Endothelial cell of umbilical vein (primary cell): ENCODE measurements around the gene KLHDC4.

Experiments
- EZH2 ChIP-seq: IDR thresholded peaks from 2 replicates; pipeline ENCODE4 v1.6.1; 2012; ENCODE audit warnings: borderline replicate concordance, low read depth, mild to moderate bottlenecking, moderate library complexity, low read length, inconsistent platforms; ENCODE audit not compliant: severe bottlenecking
- JUN ChIP-seq: IDR thresholded peaks from 2 replicates; pipeline ENCODE4 v1.6.1; 2011; ENCODE audit warnings: borderline replicate concordance, low read depth; ENCODE audit not compliant: insufficient read length, insufficient read depth
- POLR2A ChIP-seq: IDR thresholded peaks from 2 replicates; pipeline ENCODE4 v1.6.1; 2012; ENCODE audit warnings: low read depth, mild to moderate bottlenecking, control low read depth, low read length
- POLR2AphosphoS5 ChIP-seq: IDR thresholded peaks from 2 replicates; pipeline ENCODE4 v1.6.1; 2012; ENCODE audit warnings: low read depth, mild to moderate bottlenecking, control low read depth, low read length, moderate library complexity; ENCODE audit not compliant: insufficient read depth
- TF ChIP-seq, protein P1 (sequence below), 2 donors: IDR thresholded peaks; 1 replicate in 1 of 2; 2 replicates in 1 of 2; pipeline ENCODE4 v1.5.1; 2011; ENCODE audit warnings: low read length in 2 of 2, mild to moderate bottlenecking in 2 of 2, moderate library complexity in 2 of 2, control low read depth in 1 of 2, inconsistent platforms in 1 of 2, low read depth in 1 of 2; ENCODE audit not compliant: insufficient read depth in 1 of 2; ENCODE audit errors: extremely low read depth in 1 of 2

DNA sequence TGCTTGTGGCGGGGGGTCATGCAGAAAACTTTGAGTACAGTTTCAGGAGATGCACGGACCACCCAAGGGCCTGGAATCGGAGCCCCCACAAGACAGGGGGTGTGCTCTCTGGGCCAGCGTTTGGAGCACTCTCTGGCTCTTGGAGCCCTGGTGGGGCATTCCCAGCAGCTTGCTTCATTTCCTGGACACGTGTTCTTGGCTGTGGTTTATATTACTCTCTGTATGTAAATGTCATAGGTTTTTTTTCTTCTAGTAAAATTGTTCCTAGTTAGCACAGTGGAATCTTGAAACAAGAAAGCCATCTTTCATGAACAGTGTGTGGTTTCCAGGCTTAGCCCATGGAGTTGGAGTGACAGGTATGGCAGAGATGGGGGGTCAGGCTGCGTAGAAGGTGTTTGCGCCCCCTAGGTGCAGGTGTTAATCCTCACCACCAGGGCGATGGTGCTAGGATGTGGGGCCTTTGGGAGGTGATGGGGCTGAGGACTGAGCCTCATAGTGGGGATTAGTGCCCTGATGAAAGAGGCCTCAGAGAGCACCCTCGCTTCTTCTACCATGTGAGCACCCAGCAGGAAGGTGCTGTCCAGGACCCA is 83.7 kb downstream of the KLHDC4 start:
- TF ChIP-seq, protein P1, sequence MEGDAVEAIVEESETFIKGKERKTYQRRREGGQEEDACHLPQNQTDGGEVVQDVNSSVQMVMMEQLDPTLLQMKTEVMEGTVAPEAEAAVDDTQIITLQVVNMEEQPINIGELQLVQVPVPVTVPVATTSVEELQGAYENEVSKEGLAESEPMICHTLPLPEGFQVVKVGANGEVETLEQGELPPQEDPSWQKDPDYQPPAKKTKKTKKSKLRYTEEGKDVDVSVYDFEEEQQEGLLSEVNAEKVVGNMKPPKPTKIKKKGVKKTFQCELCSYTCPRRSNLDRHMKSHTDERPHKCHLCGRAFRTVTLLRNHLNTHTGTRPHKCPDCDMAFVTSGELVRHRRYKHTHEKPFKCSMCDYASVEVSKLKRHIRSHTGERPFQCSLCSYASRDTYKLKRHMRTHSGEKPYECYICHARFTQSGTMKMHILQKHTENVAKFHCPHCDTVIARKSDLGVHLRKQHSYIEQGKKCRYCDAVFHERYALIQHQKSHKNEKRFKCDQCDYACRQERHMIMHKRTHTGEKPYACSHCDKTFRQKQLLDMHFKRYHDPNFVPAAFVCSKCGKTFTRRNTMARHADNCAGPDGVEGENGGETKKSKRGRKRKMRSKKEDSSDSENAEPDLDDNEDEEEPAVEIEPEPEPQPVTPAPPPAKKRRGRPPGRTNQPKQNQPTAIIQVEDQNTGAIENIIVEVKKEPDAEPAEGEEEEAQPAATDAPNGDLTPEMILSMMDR (IDR thresholded peaks at IDR 0.05; ENCODE audit: extremely low read depth in 1 of 2, insufficient read depth in 1 of 2, low read depth in 1 of 2, low read length in 2 of 2) = peak; percentile 43 to 65
- TF ChIP-seq EZH2 (no peak), POLR2AphosphoS5 (no peak), POLR2A (no peak), JUN (no peak)
